Measurements from ENCODE around the gene PLEKHA1. TPM values are rescaled to one million over a fixed set of nuclear protein-coding genes. Genes with fewer than 3 reads are reported as not detected.

The PLEKHA1 gene
- total RNA-seq, 1 experiment from 2014 or later: 31.0 TPM

DNA sequence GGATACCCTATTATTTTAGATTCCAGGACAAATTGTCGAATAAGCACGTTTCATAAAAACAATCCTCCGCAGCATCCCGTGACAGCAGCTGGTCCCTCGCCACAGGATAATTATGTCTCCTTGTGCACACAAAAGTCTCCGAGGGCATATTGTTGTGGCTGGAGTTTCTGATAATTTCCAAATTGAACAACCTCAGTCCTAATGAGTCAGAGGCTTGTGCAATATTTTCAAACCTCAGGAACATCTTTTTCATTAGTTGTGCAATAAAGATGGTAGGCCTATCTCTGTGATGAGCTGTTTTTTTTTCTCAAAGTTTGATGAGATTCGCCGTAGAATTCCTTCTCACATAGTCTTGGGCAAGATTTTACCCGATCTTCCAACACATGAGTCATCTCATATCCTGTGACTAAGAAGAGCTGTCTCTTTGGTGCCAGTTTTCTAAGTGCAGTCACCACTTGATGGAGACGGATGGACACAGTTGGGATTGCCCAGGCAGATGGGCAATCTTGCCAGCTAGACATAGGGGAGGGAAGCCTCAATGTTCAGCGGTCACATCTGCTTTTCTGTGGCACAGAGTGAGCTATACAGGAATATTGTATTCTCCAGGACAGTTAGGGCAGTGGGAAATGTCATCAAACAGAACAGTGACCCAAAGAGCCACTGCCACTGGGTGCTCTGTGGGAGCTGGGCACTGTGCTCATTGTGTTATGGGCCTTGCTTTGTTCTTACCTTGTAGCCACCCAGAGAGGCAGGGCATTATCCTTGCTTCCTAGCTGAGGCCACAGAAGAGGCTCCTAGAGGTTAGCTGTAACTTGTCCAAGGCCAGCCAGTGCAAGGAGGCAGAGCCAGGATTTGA, 94.6 kb downstream of the PLEKHA1 start:
- Mint-ChIP-seq H3K36me3 (ENCODE audit: insufficient read depth, unreplicated experiment) (no peaks in the 10 kb centered on the region), H3K27me3 (ENCODE audit: unreplicated experiment) (peaks cover 71% of the 10 kb centered on the region), H3K9me3 (ENCODE audit: low read depth, unreplicated experiment) (no peaks in the 10 kb centered on the region), H3K4me3 (ENCODE audit: low read depth, unreplicated experiment) (no peak overlapping the region), H3K4me1 (ENCODE audit: low read depth, unreplicated experiment) (no peaks in the 10 kb centered on the region), H3K27ac (ENCODE audit: unreplicated experiment) (no peak overlapping the region)
- CTCF ChIA-PET: no interaction called here
- no TSS peak for BruUV-seq (replicated peaks)
- DNase-seq: no peak
- TF ChIP-seq, protein P1, sequence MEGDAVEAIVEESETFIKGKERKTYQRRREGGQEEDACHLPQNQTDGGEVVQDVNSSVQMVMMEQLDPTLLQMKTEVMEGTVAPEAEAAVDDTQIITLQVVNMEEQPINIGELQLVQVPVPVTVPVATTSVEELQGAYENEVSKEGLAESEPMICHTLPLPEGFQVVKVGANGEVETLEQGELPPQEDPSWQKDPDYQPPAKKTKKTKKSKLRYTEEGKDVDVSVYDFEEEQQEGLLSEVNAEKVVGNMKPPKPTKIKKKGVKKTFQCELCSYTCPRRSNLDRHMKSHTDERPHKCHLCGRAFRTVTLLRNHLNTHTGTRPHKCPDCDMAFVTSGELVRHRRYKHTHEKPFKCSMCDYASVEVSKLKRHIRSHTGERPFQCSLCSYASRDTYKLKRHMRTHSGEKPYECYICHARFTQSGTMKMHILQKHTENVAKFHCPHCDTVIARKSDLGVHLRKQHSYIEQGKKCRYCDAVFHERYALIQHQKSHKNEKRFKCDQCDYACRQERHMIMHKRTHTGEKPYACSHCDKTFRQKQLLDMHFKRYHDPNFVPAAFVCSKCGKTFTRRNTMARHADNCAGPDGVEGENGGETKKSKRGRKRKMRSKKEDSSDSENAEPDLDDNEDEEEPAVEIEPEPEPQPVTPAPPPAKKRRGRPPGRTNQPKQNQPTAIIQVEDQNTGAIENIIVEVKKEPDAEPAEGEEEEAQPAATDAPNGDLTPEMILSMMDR (IDR thresholded peaks at IDR 0.05; ENCODE audit: unreplicated experiment): no peak
- intact Hi-C loops (cut with micrococcal nuclease; ENCODE audit: unreplicated experiment): no loop called here

DNA sequence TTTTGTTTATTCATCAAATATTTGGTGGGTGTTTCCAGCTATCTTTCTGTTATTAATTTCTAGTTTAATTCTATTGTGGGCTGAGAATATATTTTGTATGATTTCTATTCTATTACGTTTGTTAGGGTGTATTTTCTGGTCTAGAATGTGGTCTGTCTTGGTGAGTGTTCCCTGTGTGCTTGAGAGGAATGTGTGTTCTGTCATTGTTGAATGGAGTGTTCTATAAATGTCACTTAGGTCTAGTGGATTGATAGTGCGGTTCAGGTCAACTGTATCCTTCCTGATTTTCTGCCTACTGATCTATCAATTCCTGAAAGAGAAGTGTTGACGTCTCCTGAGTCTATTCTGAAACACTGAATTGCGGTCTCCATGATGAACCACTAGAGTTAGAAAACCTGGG, 95.3 kb downstream of the PLEKHA1 start:
- Mint-ChIP-seq H3K4me3 (ENCODE audit: low read depth, unreplicated experiment) (no peak overlapping the region), H3K27me3 (ENCODE audit: unreplicated experiment) (peaks cover 71% of the 10 kb centered on the region), H3K4me1 (ENCODE audit: low read depth, unreplicated experiment) (no peaks in the 10 kb centered on the region), H3K36me3 (ENCODE audit: insufficient read depth, unreplicated experiment) (no peaks in the 10 kb centered on the region), H3K9me3 (ENCODE audit: low read depth, unreplicated experiment) (no peaks in the 10 kb centered on the region), H3K27ac (ENCODE audit: unreplicated experiment) (no peak overlapping the region)
- intact Hi-C loops (cut with micrococcal nuclease; ENCODE audit: unreplicated experiment): no loop called here
- no TSS peak for BruUV-seq (replicated peaks)
- no peak for DNase-seq
- TF ChIP-seq, protein P1 (IDR thresholded peaks at IDR 0.05; ENCODE audit: unreplicated experiment): no peak
- CTCF ChIA-PET: no interaction called here

DNA sequence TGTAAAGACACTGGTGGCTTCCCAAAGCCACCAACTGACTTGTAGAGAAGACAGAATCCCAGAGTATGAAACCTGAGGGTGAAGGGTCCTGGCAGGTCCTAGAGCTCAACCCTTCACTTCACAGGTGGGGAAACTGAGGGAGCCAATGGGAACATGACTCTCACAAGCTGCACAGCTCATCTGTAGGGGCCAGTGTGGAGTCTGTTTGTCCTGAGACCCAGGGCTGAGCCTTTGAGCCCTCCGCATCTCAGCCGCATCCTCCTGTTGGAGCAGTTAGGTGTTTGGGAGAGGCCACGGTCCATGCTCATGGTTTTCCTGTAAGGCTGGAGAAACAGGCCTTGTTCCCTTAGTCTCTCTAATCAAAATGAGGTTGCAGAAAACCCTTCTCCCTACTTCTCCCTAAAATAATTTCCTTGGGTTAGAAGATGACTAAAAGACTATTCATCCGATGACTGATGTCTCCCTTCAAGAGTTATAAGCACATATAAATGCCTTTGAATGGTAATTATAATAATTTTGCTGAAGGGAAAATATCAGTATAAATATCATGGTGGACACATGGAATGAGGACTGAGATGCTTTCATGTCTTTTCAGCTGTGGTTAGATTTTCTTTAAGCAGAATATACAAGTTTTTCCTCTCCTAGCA, 97.1 kb downstream of the PLEKHA1 start:
- Mint-ChIP-seq H3K27me3 (ENCODE audit: unreplicated experiment) (peaks cover 57% of the 10 kb centered on the region), H3K4me1 (ENCODE audit: low read depth, unreplicated experiment) (no peaks in the 10 kb centered on the region), H3K4me3 (ENCODE audit: low read depth, unreplicated experiment) (no peak overlapping the region), H3K27ac (ENCODE audit: unreplicated experiment) (no peak overlapping the region), H3K9me3 (ENCODE audit: low read depth, unreplicated experiment) (no peaks in the 10 kb centered on the region), H3K36me3 (ENCODE audit: insufficient read depth, unreplicated experiment) (no peaks in the 10 kb centered on the region)
- no TSS peak for BruUV-seq (replicated peaks)
- TF ChIP-seq, protein P1 (IDR thresholded peaks at IDR 0.05; ENCODE audit: unreplicated experiment): no peak
- no peak for DNase-seq
- intact Hi-C loops (cut with micrococcal nuclease; ENCODE audit: unreplicated experiment): no loop called here
- CTCF ChIA-PET: no interaction called here

DNA sequence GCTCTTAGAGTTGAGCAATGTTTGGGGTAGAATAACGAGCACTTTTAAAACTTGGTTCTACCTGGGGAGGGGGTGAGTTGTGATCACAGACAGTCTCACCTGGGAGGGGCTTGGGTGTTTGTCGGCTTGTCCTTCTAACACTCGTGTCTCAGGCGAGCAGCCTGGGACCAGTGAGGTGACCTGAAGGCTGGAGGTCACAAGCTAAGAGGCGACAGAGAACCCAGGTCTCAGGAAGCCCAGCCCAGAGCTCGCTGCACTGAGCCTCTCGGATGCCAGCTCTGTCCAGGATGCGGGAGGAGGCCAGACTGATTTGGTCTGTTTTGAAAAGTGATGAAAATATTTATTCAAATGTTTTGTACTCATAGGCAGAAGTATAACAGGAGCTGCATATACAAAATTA, 98.6 kb downstream of the PLEKHA1 start:
- no peak for DNase-seq
- Mint-ChIP-seq H3K9me3 (ENCODE audit: low read depth, unreplicated experiment) (no peaks in the 10 kb centered on the region), H3K4me3 (ENCODE audit: low read depth, unreplicated experiment) (no peak overlapping the region), H3K4me1 (ENCODE audit: low read depth, unreplicated experiment) (no peaks in the 10 kb centered on the region), H3K27me3 (ENCODE audit: unreplicated experiment) (peaks cover 43% of the 10 kb centered on the region), H3K36me3 (ENCODE audit: insufficient read depth, unreplicated experiment) (no peaks in the 10 kb centered on the region), H3K27ac (ENCODE audit: unreplicated experiment) (no peak overlapping the region)
- intact Hi-C loops (cut with micrococcal nuclease; ENCODE audit: unreplicated experiment): no loop called here
- BruUV-seq (replicated peaks): no TSS peak
- CTCF ChIA-PET: no interaction called here
- TF ChIP-seq, protein P1 (IDR thresholded peaks at IDR 0.05; ENCODE audit: unreplicated experiment): no peak

Measured in Calu3 (cell line).